SU-DHL-6 (cell line): ENCODE results near the gene MUC5B.

ENCODE experiments used
- EZH2phosphoT487 ChIP-seq: fragments of 200-600 bp; sonication (generic), shearing (Covaris generic); conservative IDR thresholded peaks from 2 replicates; pipeline ENCODE4 v1.6.1; 2018; ENCODE audit warnings: mild to moderate bottlenecking, antibody characterized with exemption, low read length, moderate library complexity, mixed read lengths
- TF ChIP-seq, protein P1 (sequence below): fragments of 200-600 bp; sonication (generic); IDR thresholded peaks from one replicate; pipeline ENCODE4 v1.5.1; 2017; ENCODE audit warnings: antibody characterized with exemption, mild to moderate bottlenecking, low read length, moderate library complexity; ENCODE audit not compliant: insufficient read depth, poor library complexity, severe bottlenecking

DNA sequence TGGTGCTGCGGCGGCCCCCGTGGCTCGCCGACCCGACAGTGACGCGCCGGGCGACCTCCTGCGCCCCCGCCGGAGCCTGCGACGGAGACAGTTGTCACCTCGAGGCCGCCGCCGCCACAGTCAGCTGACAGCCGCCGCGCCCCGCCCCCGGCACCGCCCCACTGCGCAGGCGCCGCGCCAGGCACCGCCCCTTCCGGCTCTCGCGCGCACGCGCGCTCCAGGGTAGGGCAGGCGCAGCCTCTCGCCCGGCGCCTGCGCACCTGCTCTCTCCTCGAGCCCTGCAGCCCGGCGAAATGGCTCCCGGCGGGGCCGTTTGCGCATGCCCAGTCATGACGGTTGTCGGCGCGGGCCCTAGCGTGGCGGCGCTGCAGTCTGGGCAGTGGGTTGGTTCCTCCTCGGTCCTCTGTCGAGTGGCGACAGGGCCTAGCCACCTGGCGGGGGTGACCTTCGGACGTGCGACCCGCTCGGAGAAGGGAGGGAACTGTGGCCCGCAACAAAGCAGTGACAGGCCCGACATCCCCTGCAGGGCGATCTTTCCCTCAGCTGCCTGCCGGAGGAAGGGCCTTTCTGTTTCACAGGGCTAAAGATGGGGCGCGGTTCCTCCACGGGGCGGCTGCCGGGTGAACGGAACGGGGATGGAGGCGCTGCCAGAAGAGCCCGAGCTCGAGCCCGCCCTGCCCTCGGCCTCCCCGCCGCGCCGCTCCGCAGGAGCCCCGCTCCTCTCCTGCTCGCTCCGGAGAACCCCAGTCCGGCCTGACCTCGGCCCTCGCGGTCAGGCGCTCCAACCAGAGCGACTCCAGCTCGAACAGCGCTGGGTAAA lies 86.8 kb downstream of the MUC5B start, which contains the start of gene TOLLIP:
- TF ChIP-seq, protein P1, sequence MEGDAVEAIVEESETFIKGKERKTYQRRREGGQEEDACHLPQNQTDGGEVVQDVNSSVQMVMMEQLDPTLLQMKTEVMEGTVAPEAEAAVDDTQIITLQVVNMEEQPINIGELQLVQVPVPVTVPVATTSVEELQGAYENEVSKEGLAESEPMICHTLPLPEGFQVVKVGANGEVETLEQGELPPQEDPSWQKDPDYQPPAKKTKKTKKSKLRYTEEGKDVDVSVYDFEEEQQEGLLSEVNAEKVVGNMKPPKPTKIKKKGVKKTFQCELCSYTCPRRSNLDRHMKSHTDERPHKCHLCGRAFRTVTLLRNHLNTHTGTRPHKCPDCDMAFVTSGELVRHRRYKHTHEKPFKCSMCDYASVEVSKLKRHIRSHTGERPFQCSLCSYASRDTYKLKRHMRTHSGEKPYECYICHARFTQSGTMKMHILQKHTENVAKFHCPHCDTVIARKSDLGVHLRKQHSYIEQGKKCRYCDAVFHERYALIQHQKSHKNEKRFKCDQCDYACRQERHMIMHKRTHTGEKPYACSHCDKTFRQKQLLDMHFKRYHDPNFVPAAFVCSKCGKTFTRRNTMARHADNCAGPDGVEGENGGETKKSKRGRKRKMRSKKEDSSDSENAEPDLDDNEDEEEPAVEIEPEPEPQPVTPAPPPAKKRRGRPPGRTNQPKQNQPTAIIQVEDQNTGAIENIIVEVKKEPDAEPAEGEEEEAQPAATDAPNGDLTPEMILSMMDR, result no peak
- TF ChIP-seq EZH2phosphoT487, result no peak
